Lower lobe of right lung (tissue), 2 donors: ENCODE measurements around the gene WNT11. TPM values are rescaled to one million over a fixed set of nuclear protein-coding genes. Genes with fewer than 3 reads are reported as not detected.

Experiments
- ATAC-seq, 2 donors: fragments of 200-7000 bp; cut with Tn5 transposase; one replicate each; pipeline ENCODE4 v1.9.1; 2020 to 2022; ENCODE audit warnings: mild to moderate bottlenecking in 2 of 2, moderate library complexity in 2 of 2
- DNase-seq: peaks from one replicate; pipeline ENCODE4 v3.0.0-alpha.2; 2020
- H3K27ac ChIP-seq: fragments of 200-600 bp; one replicate; pipeline ENCODE4 v1.8.0; 2022
- H3K27me3 ChIP-seq: fragments of 200-600 bp; one replicate; pipeline ENCODE4 v1.8.0; 2022; ENCODE audit warnings: low read depth
- H3K36me3 ChIP-seq: fragments of 200-600 bp; one replicate; pipeline ENCODE4 v1.8.0; 2022; ENCODE audit warnings: mild to moderate bottlenecking
- H3K4me1 ChIP-seq: fragments of 200-600 bp; one replicate; pipeline ENCODE4 v1.8.0; 2022
- H3K4me3 ChIP-seq: fragments of 200-600 bp; one replicate; pipeline ENCODE4 v1.8.0; 2022; ENCODE audit warnings: mild to moderate bottlenecking
- H3K9me3 ChIP-seq: fragments of 200-600 bp; one replicate; pipeline ENCODE4 v1.8.0; 2022
- intact Hi-C: fragments of 100-400 bp; cut with DNase I; formaldehyde crosslinking; loops from one replicate; pipeline ENCODE4 v1.11.0; 2022
- total RNA-seq: library from RNA; stranded (reverse); fragmentation: NEBNext Ultra II Directional; extraction: Animal tissue kit (Norgen Biotek cat#: 25700); gene quantifications from one replicate; pipeline ENCODE4 v1.2.1, GENCODE V29; 2021
- TF ChIP-seq, protein P1 (sequence below): fragments of 200-600 bp; IDR thresholded peaks from one replicate; pipeline ENCODE4 v1.8.0; 2022; ENCODE audit warnings: antibody characterized with exemption, mild to moderate bottlenecking
- donor health status: DM: no; HTN: yes; CAD: no; lungs with severe emphysema.

Gene WNT11
- total RNA-seq, 1 donor from 2014 or later, result 9.2 TPM

DNA sequence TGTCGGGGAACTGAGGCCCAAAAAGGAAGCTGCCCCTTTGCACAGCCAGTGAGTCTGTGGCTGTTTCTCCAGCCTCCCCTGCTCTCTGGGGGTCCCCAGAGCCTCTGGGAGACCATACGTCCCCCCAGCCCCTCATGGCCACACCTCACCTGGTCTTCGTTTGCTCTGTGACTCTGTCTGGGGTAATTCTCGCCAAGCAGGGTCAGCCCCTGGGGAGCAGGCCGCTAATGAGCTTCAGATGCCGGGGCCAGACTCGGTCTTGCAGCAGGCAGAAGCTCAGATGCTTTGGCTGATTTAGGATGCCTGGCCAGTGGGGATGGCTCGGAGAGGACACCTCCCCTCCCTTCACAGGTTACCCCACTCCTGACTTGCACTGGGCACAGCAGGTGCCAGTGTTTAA is 24.1 kb upstream of the WNT11 start:
- H3K27me3 ChIP-seq, result no peaks in the 10 kb centered on the region
- no peaks in the 10 kb centered on the region for H3K9me3 ChIP-seq
- no peak for DNase-seq
- intact Hi-C loops, result no loop called here
- no peak for ATAC-seq
- no peak overlapping the region for H3K4me3 ChIP-seq
- no peak overlapping the region for H3K27ac ChIP-seq
- H3K36me3 ChIP-seq, result no peaks in the 10 kb centered on the region
- TF ChIP-seq, protein P1, sequence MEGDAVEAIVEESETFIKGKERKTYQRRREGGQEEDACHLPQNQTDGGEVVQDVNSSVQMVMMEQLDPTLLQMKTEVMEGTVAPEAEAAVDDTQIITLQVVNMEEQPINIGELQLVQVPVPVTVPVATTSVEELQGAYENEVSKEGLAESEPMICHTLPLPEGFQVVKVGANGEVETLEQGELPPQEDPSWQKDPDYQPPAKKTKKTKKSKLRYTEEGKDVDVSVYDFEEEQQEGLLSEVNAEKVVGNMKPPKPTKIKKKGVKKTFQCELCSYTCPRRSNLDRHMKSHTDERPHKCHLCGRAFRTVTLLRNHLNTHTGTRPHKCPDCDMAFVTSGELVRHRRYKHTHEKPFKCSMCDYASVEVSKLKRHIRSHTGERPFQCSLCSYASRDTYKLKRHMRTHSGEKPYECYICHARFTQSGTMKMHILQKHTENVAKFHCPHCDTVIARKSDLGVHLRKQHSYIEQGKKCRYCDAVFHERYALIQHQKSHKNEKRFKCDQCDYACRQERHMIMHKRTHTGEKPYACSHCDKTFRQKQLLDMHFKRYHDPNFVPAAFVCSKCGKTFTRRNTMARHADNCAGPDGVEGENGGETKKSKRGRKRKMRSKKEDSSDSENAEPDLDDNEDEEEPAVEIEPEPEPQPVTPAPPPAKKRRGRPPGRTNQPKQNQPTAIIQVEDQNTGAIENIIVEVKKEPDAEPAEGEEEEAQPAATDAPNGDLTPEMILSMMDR, result no peak
- peaks cover 13% of the 10 kb centered on the region for H3K4me1 ChIP-seq

DNA sequence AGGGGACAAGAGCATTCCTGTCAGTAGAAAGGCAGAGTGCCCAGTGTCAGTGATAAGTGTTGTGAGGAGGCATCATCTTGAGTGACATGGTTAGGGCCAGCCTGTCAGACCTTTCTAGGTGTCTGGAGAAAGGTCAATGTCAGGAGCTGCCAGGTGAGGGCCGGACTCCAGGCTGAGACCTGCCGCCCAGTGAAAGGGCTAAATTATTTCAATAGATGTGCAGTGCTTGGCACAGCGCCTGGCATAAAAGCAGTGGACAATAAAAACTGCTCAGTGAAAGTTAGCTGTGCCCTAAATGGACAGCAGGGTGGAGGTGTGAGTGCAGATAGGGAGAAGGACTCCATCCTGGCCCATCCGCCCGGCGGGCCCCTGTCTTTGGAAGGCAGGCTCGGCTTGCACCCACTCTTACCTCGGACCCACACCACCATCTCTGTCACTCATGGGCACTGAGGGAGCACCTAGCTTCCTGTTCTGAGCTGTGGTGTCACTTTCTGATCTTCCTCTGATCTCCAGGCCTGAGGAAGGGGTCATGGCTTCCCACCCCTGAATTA is 23.5 kb upstream of the WNT11 start:
- no peak for DNase-seq
- TF ChIP-seq, protein P1, result no peak
- Histone ChIP-seq H3K4me1 (peaks cover 13% of the 10 kb centered on the region), H3K36me3 (no peaks in the 10 kb centered on the region), H3K4me3 (no peak overlapping the region), H3K9me3 (no peaks in the 10 kb centered on the region), H3K27me3 (no peaks in the 10 kb centered on the region), H3K27ac (no peak overlapping the region)
- intact Hi-C loops, result no loop called here
- ATAC-seq, result no peak

DNA sequence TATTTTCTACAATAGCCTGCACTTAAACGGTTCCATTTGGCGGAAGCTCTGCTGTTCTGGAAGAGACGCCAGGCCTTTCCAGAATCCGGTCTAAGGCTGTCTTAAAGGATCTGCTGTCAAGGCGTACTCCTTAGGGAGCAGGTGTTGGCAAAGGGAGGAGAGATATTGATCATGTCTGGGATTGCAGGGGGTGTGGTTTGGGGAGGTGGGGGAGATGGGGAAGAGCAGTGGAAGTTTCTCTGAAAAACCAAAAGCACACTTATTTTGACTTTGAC is 22.5 kb upstream of the WNT11 start:
- TF ChIP-seq, protein P1, result no peak
- no peak for ATAC-seq
- intact Hi-C loops, result no loop called here
- H3K27me3 ChIP-seq, result no peaks in the 10 kb centered on the region
- no peaks in the 10 kb centered on the region for H3K36me3 ChIP-seq
- no peaks in the 10 kb centered on the region for H3K9me3 ChIP-seq
- peaks cover 3% of the 10 kb centered on the region for H3K4me1 ChIP-seq
- no peak overlapping the region for H3K4me3 ChIP-seq
- no peak overlapping the region for H3K27ac ChIP-seq
- DNase-seq, result no peak

DNA sequence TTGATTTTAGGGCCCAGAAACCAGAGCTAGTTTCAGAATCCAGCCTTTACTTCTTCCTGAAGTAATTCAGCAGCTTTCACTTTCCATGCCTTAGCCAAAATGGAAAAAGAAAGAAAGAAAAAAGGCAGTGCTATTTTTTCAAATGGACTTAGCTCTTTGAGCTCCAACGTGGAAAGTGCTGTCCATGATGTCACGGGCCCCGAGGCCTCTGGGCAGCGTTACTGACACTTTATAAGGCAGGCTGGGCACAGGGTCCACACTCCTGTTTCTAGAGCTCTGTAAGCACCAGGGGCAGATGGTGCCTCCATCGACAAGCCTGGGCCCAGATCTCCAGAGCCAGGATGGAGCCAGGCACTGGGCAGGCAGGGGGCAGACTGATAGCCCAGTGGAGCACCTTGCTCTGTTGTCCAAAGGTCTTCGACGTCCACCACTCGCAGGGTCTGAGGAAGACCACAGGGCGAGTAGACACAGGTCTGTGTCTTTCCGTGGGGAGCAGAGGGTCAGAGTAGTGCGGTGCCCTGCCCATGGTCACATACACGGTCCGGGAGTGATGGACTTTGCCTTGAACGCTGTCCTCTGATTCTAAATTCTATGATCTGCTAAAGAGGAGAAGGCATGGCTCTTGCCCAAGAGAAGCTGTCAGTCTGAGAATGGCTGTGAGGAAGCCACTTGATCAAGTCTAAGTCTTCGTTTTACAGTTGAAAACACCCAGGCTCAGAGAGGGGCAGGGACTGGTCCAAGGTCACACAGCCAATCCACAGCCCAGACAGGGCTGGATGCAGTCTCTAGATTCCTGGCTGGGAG is 22.0 kb upstream of the WNT11 start:
- TF ChIP-seq, protein P1, result no peak
- no peaks in the 10 kb centered on the region for H3K4me1 ChIP-seq
- H3K4me3 ChIP-seq, result no peak overlapping the region
- DNase-seq (no peak), ATAC-seq (no peak)
- no peaks in the 10 kb centered on the region for H3K9me3 ChIP-seq
- no peaks in the 10 kb centered on the region for H3K27me3 ChIP-seq
- no peaks in the 10 kb centered on the region for H3K36me3 ChIP-seq
- H3K27ac ChIP-seq, result no peak overlapping the region
- intact Hi-C loops, result no loop called here

DNA sequence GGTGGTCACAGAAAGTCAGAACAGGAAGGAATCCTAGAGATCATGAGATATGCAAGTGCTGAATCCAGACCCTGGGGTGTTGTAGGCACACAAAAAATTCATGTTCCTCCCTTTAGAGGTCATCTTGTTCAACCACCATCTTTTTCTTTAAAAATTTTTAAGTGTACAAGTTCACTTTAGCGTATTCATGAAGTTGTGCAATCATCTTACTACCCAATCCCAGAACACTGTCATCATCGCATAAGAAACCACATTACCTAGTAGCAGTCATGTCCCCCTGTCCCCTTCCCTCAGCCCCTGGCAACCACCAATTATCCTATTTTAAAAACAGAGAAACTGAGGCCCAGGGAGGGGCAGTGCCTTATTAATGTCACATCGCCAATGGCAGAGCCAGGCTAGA is 20.3 kb upstream of the WNT11 start:
- Histone ChIP-seq H3K9me3 (no peaks in the 10 kb centered on the region), H3K36me3 (no peaks in the 10 kb centered on the region), H3K27ac (no peak overlapping the region), H3K27me3 (no peaks in the 10 kb centered on the region), H3K4me3 (no peak overlapping the region), H3K4me1 (no peaks in the 10 kb centered on the region)
- DNase-seq, result no peak
- TF ChIP-seq, protein P1, result no peak
- no peak for ATAC-seq
- intact Hi-C loops, result no loop called here
